ENCODE results near the gene MGP. TPM values are rescaled to one million over a fixed set of nuclear protein-coding genes. Genes with fewer than 3 reads are reported as not detected.

Gene MGP
- total and polyA plus RNA-seq, 2 of the 8 experiments (the other 6 are each of a cell fraction or from before 2014, with no cell fraction given) = not detected

DNA sequence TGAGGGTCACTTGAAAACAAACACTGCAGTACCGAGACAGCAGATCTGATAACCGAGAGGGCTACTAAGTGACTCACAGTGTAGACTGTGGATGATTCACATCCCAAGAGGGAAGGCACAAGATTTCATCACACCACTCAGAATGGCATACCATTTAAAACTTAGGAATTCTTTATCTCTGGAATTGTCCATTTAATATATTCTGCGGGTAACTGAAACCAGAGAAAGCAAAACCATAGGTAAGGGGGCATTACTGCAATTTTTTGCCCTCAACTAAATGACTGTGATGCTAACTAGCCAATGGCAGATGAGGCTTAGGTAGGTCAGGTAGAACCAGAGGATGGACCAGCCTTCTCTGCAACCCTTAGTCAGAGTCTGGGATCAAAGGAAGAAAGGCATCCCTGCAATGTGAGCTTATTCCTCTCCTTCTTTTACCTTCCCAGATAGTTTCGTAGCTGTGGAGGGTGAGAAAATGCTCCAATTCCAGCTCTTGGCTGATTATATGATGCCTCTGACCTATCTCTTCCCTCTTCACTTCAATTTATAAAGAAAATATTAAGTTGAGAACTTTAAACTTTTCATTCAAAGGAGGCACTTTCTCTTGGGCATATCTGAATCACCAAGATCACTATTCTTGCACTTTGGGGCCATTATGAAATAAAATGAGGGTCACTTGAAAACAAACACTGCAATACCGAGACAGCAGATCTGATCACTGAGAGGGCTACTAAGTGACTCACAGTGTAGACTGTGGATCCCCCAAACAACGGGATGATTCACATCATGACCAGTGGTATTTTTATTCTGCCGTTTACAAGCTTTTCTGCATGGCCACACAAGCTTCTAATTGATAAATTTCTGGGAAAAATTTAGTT is 49.1 kb downstream of the MGP start:
- no peaks in the 10 kb centered on the region for H3K79me2 ChIP-seq (ENCODE audit: control insufficient read depth in 1 of 2, insufficient read depth in 2 of 2, low read length in 2 of 2)
- no peaks in the 10 kb centered on the region for H3K27me3 ChIP-seq (replicated peaks in 1 of 4; ENCODE audit: control insufficient read depth in 3 of 4, extremely low read depth in 1 of 4, insufficient read depth in 3 of 4, low read length in 3 of 4)
- H3K4ac ChIP-seq (replicated peaks; ENCODE audit: insufficient read length, low read depth, low read length) = no peak overlapping the region
- no peaks in the 10 kb centered on the region for H3K79me1 ChIP-seq (ENCODE audit: low read depth, low read length)
- H3K23ac ChIP-seq (ENCODE audit: insufficient read length) = no peak overlapping the region
- ChIA-PET POLR2A (ENCODE audit: partially characterized antibody) (no interaction called here), CTCF (ENCODE audit: partially characterized antibody) (interaction anchor here (0.9 to 1.9 kb wide), 5 partner anchors 11 to 753 kb away, joined by 3 to 8 read pairs (median 5); no protein-coding TSS in a partner anchor)
- no peaks in the 10 kb centered on the region for H3K9me3 ChIP-seq (ENCODE audit: insufficient read depth in 2 of 2, low read depth in 1 of 2, low read length in 1 of 2)
- H4K5ac ChIP-seq (ENCODE audit: insufficient read length, low read depth, low read length) = no peak overlapping the region
- H3K18ac ChIP-seq (ENCODE audit: extremely low read depth, low read length) = no peak overlapping the region
- 92% methylated on average over 7 of the region's 7 CpGs; no CpG with 5 or more reads in 1 of the 2 experiments for WGBS, 2 experiments (ENCODE audit: extremely low coverage in 1 of 2, insufficient coverage in 1 of 2, insufficient read length in 1 of 2, insufficient replicate concordance in 2 of 2, low coverage in 1 of 2, low lambda C conversion rate in 2 of 2, missing lambda C conversion rate in 1 of 2)
- no peak overlapping the region for H2AFZ ChIP-seq (ENCODE audit: low read length)
- H3K56ac ChIP-seq (replicated peaks; ENCODE audit: insufficient read length, low read depth, low read length) = no peak overlapping the region
- H3K36me3 ChIP-seq (ENCODE audit: control insufficient read depth in 2 of 4, insufficient read depth in 4 of 4, low read length in 3 of 4) = no peaks in the 10 kb centered on the region
- no peaks in the 10 kb centered on the region for H4K20me1 ChIP-seq (replicated peaks in 1 of 2; ENCODE audit: control insufficient read depth in 1 of 2, insufficient read depth in 2 of 2, low read length in 2 of 2)
- no peak overlapping the region for H3K4me2 ChIP-seq (ENCODE audit: insufficient read depth in 1 of 2, low read depth in 2 of 2, low read length in 2 of 2)
- no peak overlapping the region for H2BK120ac ChIP-seq (replicated peaks; ENCODE audit: low read depth, low read length)
- H3K4me1 ChIP-seq (replicated peaks in 1 of 4; ENCODE audit: control insufficient read depth in 3 of 4, insufficient read depth in 4 of 4, low read length in 3 of 4) = no peaks in the 10 kb centered on the region
- DNase-seq (ENCODE audit: low read depth in 1 of 2, low spot score in 2 of 2) (no peak), FAIRE-seq (no peak)
- H2AK5ac ChIP-seq (ENCODE audit: low read depth, low read length) = no peak overlapping the region
- no peak overlapping the region for H3K14ac ChIP-seq (ENCODE audit: insufficient read length)
- H2BK20ac ChIP-seq (ENCODE audit: low read length) = no peak overlapping the region
- H3K27ac ChIP-seq (ENCODE audit: low read depth, low read length) = no peak overlapping the region
- H3K4me3 ChIP-seq (ENCODE audit: extremely low read depth in 1 of 4, insufficient read depth in 2 of 4, low read depth in 3 of 4, low read length in 4 of 4) = no peak overlapping the region
- H2BK12ac ChIP-seq (ENCODE audit: low read depth, low read length) = no peak overlapping the region
- H2BK15ac ChIP-seq (ENCODE audit: low read length) = no peak overlapping the region
- no peaks in the 10 kb centered on the region for H3K23me2 ChIP-seq (ENCODE audit: low read depth, low read length)
- H3K9ac ChIP-seq (replicated peaks in 1 of 4; ENCODE audit: extremely low read depth in 1 of 4, low read depth in 3 of 4, low read length in 3 of 4) = no peak overlapping the region
- no peak overlapping the region for H2BK5ac ChIP-seq (ENCODE audit: low read depth, low read length)
- no peak overlapping the region for H4K8ac ChIP-seq (ENCODE audit: extremely low read depth, insufficient read depth, low read length)
- no peak overlapping the region for H4K91ac ChIP-seq (replicated peaks; ENCODE audit: insufficient read length, low read length)
- TF ChIP-seq KDM1A (IDR thresholded peaks at IDR 0.05; ENCODE audit: borderline replicate concordance, low read length) (no peak), CHD2 (IDR thresholded peaks at IDR 0.05; ENCODE audit: low read length) (no peak)

All from H1 (cell line).